ENCODE data around the gene DNHD1. TPM values are rescaled to one million over a fixed set of nuclear protein-coding genes. Genes with fewer than 3 reads are reported as not detected.

Gene DNHD1
- total and polyA plus RNA-seq, 9 of the 15 experiments (the other 6 are each of a cell fraction or from before 2014, with no cell fraction given): 0.82 to 9.7 (median 3.8) TPM

GRCh38 chr11:6563121-6563619 is 66.1 kb downstream of the DNHD1 start (continued):
- TF ChIP-seq POLR3A (IDR thresholded peaks at IDR 0.05; ENCODE audit: borderline replicate concordance, extremely low read depth, insufficient read depth, insufficient read length) (no peak), CREB5 (CRISPR knock-in tag; IDR thresholded peaks at IDR 0.05) (no peak), GTF3C2 (IDR thresholded peaks at IDR 0.05; ENCODE audit: borderline replicate concordance, extremely low read depth, insufficient read length) (no peak), NCOA4 (IDR thresholded peaks at IDR 0.05; ENCODE audit: partially characterized antibody) (no peak), HDAC8 (tag; IDR thresholded peaks at IDR 0.05) (no peak), EGR1 (conservative IDR thresholded peaks at IDR 0.05) (no peak), RBM22 (IDR thresholded peaks at IDR 0.05; ENCODE audit: low read depth, low read length, poor library complexity, severe bottlenecking) (no peak), RFX1 (IDR thresholded peaks at IDR 0.05) (no peak), CGGBP1 (CRISPR knock-in tag; IDR thresholded peaks at IDR 0.05) (no peak), BRD9 (IDR thresholded peaks at IDR 0.05; ENCODE audit: low read depth, partially characterized antibody) (peak; percentile 48), SFPQ (IDR thresholded peaks at IDR 0.05; ENCODE audit: low read depth, low read length) (no peak), JUNB (CRISPR knock-in tag; conservative IDR thresholded peaks at IDR 0.05) (no peak), PRMT5 (CRISPR knock-in tag; IDR thresholded peaks at IDR 0.05) (no peak), CAMTA2 (CRISPR knock-in tag; conservative IDR thresholded peaks at IDR 0.05) (no peak), POU5F1 (IDR thresholded peaks at IDR 0.05; ENCODE audit: borderline replicate concordance, low read depth, low read length, partially characterized antibody) (no peak), PPARD (CRISPR knock-in tag; IDR thresholded peaks at IDR 0.05) (no peak), RCOR1 (IDR thresholded peaks at IDR 0.05; ENCODE audit: borderline replicate concordance in 1 of 2, low read depth in 2 of 2, low read length in 2 of 2) (peak; percentile 70 to 93), MCM5 (IDR thresholded peaks at IDR 0.05; ENCODE audit: low read depth) (no peak), ZKSCAN8 (CRISPR knock-in tag; IDR thresholded peaks at IDR 0.05) (peak; percentile 57; the same call in 1 of the 2 replicates)
